SK-N-SH treated with all-trans-retinoic acid at 6 μM for 48 hours (cell line): ENCODE measurements around the gene ANKS3.

Experiments
- ATAC-seq: fragments of 200-7000 bp; cut with Tn5 transposase; 3 replicates; pipeline ENCODE4 v1.9.1; 2020; ENCODE audit warnings: mild to moderate bottlenecking, moderate library complexity
- ARNTL ChIP-seq: fragments of 450-650 bp; formaldehyde crosslinking; IDR thresholded peaks from 2 replicates; pipeline ENCODE4 v1.5.0; 2020; ENCODE audit warnings: low read depth, mild to moderate bottlenecking, moderate library complexity, borderline replicate concordance
- BACH2 ChIP-seq: fragments of 250-450 bp; sonication (Bioruptor Pico); IDR thresholded peaks from 2 replicates; pipeline ENCODE4 v1.9.0; 2021; ENCODE audit warnings: mild to moderate bottlenecking, borderline replicate concordance
- CSDC2 ChIP-seq: fragments of 250-450 bp; sonication (Bioruptor Pico); IDR thresholded peaks from 2 replicates; pipeline ENCODE4 v1.5.0; 2020; ENCODE audit warnings: mild to moderate bottlenecking, moderate library complexity
- ESRRG ChIP-seq: fragments of 250-450 bp; sonication (Bioruptor Pico); IDR thresholded peaks from 2 replicates; pipeline ENCODE4 v1.6.1; 2021; ENCODE audit warnings: mild to moderate bottlenecking
- GLIS3 ChIP-seq: fragments of 250-450 bp; sonication (Bioruptor Pico); IDR thresholded peaks from 2 replicates; pipeline ENCODE4 v1.5.0; 2020; ENCODE audit warnings: mild to moderate bottlenecking, moderate library complexity
- ISL1 ChIP-seq: fragments of 250-450 bp; sonication (Bioruptor Pico); IDR thresholded peaks from 2 replicates; pipeline ENCODE4 v2.1.2; 2022; ENCODE audit warnings: mild to moderate bottlenecking, moderate library complexity
- OSR1 ChIP-seq: fragments of 250-450 bp; sonication (Bioruptor Pico); IDR thresholded peaks from 2 replicates; pipeline ENCODE4 v1.8.0; 2022; ENCODE audit warnings: moderate library complexity, mild to moderate bottlenecking, inconsistent platforms
- POU6F1 ChIP-seq: fragments of 250-450 bp; sonication (Bioruptor Pico); IDR thresholded peaks from 2 replicates; pipeline ENCODE4 v1.8.0; 2021; ENCODE audit warnings: low read depth, mild to moderate bottlenecking, moderate library complexity, borderline replicate concordance
- PPARA ChIP-seq: fragments of 250-450 bp; sonication (Bioruptor Pico); IDR thresholded peaks from 2 replicates; pipeline ENCODE4 v1.5.0; 2020; ENCODE audit warnings: mild to moderate bottlenecking, borderline replicate concordance
- SNAI2 ChIP-seq: fragments of 250-450 bp; sonication (Bioruptor Pico); IDR thresholded peaks from 2 replicates; pipeline ENCODE4 v1.5.0; 2020; ENCODE audit warnings: mild to moderate bottlenecking, moderate library complexity
- TCF4 ChIP-seq: fragments of 250-450 bp; sonication (Bioruptor Pico); IDR thresholded peaks from 2 replicates; pipeline ENCODE4 v1.8.0; 2021; ENCODE audit warnings: mild to moderate bottlenecking, moderate library complexity, borderline replicate concordance
- TOX ChIP-seq: fragments of 250-450 bp; sonication (Bioruptor Pico); IDR thresholded peaks from 2 replicates; pipeline ENCODE4 v1.8.0; 2021; ENCODE audit warnings: mild to moderate bottlenecking, moderate library complexity, borderline replicate concordance
- TSHZ2 ChIP-seq: fragments of 250-450 bp; sonication (Bioruptor Pico); IDR thresholded peaks from 2 replicates; pipeline ENCODE4 v1.5.0; 2020; ENCODE audit warnings: mild to moderate bottlenecking, moderate library complexity
- ZC3H10 ChIP-seq: fragments of 250-450 bp; sonication (Bioruptor Pico); IDR thresholded peaks from 2 replicates; pipeline ENCODE4 v1.5.1; 2021; ENCODE audit warnings: mild to moderate bottlenecking, moderate library complexity
- ZFP3 ChIP-seq: fragments of 250-450 bp; sonication (Bioruptor Pico); IDR thresholded peaks from 2 replicates; pipeline ENCODE4 v1.5.0; 2020; ENCODE audit warnings: mild to moderate bottlenecking, moderate library complexity
- ZFP30 ChIP-seq: fragments of 450-650 bp; formaldehyde crosslinking; IDR thresholded peaks from 2 replicates; pipeline ENCODE4 v1.5.0; 2022; ENCODE audit warnings: mild to moderate bottlenecking, moderate library complexity
- ZNF565 ChIP-seq: fragments of 450-650 bp; formaldehyde crosslinking; conservative IDR thresholded peaks from 2 replicates; pipeline ENCODE4 v1.5.0; 2020; ENCODE audit warnings: low read depth, mild to moderate bottlenecking, moderate library complexity
- ZNF70 ChIP-seq: fragments of 450-650 bp; formaldehyde crosslinking; IDR thresholded peaks from 2 replicates; pipeline ENCODE4 v1.5.0; 2020; ENCODE audit warnings: mild to moderate bottlenecking, moderate library complexity
- ZNF8 ChIP-seq: fragments of 450-650 bp; formaldehyde crosslinking; IDR thresholded peaks from 2 replicates; pipeline ENCODE4 v1.5.0; 2020; ENCODE audit warnings: mild to moderate bottlenecking, moderate library complexity
- TF ChIP-seq, protein P1 (sequence below): fragments of 250-450 bp; sonication (Bioruptor Pico); IDR thresholded peaks from 2 replicates; pipeline ENCODE4 v1.5.1; 2020; ENCODE audit warnings: low read depth, mild to moderate bottlenecking, moderate library complexity
- TF ChIP-seq, protein P2 (sequence below): fragments of 250-450 bp; sonication (Bioruptor Pico); IDR thresholded peaks from 2 replicates; pipeline ENCODE4 v1.5.1; 2021; ENCODE audit warnings: mild to moderate bottlenecking, moderate library complexity
- TF ChIP-seq, protein P3 (sequence below): fragments of 250-450 bp; sonication (Bioruptor Pico); IDR thresholded peaks from 2 replicates; pipeline ENCODE4 v1.8.0; 2020; ENCODE audit warnings: mild to moderate bottlenecking, moderate library complexity, borderline replicate concordance

The ANKS3 gene

DNA sequence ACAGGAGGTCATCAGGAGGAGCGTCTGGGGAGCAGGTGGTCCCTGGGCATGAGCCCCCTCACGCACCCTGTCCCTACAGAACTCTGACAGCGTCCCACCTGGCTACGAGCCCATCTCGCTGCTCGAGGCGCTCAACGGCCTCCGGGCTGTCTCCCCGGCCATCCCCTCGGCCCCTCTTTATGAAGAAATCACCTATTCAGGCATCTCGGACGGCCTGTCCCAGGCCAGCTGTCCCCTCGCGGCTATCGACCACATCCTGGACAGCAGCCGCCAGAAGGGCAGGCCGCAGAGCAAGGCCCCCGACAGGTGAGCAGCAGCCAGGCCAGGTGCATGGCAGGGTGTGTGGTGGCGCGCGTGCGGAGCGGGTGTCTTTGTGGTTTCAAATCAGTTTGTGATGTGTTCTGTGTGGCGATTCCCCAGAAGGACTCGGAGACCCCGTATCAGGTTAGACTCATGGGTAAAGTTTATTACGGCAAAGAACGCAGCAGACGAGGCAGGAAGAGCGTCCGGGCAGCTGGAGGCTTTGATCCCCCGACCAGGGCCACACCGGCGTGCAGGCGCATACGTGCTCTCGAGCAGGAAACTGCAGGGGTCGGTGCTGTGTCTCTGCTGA lies 52.5 kb downstream of the ANKS3 start:
- TF ChIP-seq TOX (CRISPR knock-in tag) = no peak
- TF ChIP-seq ZFP30 (CRISPR knock-in tag) = no peak
- no peak for TF ChIP-seq ZNF565 (CRISPR knock-in tag)
- TF ChIP-seq CSDC2 = no peak
- TF ChIP-seq TCF4 = no peak
- no peak for TF ChIP-seq SNAI2 (CRISPR knock-in tag)
- TF ChIP-seq GLIS3 (CRISPR knock-in tag) = no peak
- TF ChIP-seq, protein P1, sequence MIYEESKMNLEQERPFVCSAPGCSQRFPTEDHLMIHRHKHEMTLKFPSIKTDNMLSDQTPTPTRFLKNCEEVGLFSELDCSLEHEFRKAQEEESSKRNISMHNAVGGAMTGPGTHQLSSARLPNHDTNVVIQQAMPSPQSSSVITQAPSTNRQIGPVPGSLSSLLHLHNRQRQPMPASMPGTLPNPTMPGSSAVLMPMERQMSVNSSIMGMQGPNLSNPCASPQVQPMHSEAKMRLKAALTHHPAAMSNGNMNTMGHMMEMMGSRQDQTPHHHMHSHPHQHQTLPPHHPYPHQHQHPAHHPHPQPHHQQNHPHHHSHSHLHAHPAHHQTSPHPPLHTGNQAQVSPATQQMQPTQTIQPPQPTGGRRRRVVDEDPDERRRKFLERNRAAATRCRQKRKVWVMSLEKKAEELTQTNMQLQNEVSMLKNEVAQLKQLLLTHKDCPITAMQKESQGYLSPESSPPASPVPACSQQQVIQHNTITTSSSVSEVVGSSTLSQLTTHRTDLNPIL (CRISPR knock-in tag) = no peak
- no peak for TF ChIP-seq TSHZ2 (CRISPR knock-in tag)
- TF ChIP-seq, protein P2, sequence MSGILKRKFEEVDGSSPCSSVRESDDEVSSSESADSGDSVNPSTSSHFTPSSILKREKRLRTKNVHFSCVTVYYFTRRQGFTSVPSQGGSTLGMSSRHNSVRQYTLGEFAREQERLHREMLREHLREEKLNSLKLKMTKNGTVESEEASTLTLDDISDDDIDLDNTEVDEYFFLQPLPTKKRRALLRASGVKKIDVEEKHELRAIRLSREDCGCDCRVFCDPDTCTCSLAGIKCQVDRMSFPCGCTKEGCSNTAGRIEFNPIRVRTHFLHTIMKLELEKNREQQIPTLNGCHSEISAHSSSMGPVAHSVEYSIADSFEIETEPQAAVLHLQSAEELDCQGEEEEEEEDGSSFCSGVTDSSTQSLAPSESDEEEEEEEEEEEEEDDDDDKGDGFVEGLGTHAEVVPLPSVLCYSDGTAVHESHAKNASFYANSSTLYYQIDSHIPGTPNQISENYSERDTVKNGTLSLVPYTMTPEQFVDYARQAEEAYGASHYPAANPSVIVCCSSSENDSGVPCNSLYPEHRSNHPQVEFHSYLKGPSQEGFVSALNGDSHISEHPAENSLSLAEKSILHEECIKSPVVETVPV = no peak
- TF ChIP-seq POU6F1 (CRISPR knock-in tag) = no peak
- no peak for TF ChIP-seq ZC3H10
- no peak for TF ChIP-seq BACH2
- TF ChIP-seq, protein P3, sequence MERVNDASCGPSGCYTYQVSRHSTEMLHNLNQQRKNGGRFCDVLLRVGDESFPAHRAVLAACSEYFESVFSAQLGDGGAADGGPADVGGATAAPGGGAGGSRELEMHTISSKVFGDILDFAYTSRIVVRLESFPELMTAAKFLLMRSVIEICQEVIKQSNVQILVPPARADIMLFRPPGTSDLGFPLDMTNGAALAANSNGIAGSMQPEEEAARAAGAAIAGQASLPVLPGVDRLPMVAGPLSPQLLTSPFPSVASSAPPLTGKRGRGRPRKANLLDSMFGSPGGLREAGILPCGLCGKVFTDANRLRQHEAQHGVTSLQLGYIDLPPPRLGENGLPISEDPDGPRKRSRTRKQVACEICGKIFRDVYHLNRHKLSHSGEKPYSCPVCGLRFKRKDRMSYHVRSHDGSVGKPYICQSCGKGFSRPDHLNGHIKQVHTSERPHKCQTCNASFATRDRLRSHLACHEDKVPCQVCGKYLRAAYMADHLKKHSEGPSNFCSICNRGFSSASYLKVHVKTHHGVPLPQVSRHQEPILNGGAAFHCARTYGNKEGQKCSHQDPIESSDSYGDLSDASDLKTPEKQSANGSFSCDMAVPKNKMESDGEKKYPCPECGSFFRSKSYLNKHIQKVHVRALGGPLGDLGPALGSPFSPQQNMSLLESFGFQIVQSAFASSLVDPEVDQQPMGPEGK (CRISPR knock-in tag) = no peak
- TF ChIP-seq ARNTL (CRISPR knock-in tag) = no peak
- TF ChIP-seq ESRRG (CRISPR knock-in tag) = no peak
- TF ChIP-seq ZFP3 = no peak
- TF ChIP-seq ZNF70 (CRISPR knock-in tag) = no peak
- no peak for TF ChIP-seq ZNF8 (CRISPR knock-in tag)
- no peak for TF ChIP-seq ISL1
- ATAC-seq = no peak

GRCh38 chr16:4680673-4681470 lies 53.2 kb downstream of the ANKS3 start:
- ATAC-seq = no peak
- TF ChIP-seq TCF4 = no peak
- TF ChIP-seq ISL1 = no peak
- no peak for TF ChIP-seq POU6F1 (CRISPR knock-in tag)
- no peak for TF ChIP-seq SNAI2 (CRISPR knock-in tag)
- no peak for TF ChIP-seq ESRRG (CRISPR knock-in tag)
- TF ChIP-seq BACH2 = no peak
- no peak for TF ChIP-seq ZFP30 (CRISPR knock-in tag)
- TF ChIP-seq, protein P1 (CRISPR knock-in tag) = no peak
- TF ChIP-seq ZNF565 (CRISPR knock-in tag) = no peak
- no peak for TF ChIP-seq OSR1 (CRISPR knock-in tag)
- TF ChIP-seq, protein P2 = no peak
- no peak for TF ChIP-seq GLIS3 (CRISPR knock-in tag)
- no peak for TF ChIP-seq PPARA (CRISPR knock-in tag)
- TF ChIP-seq ARNTL (CRISPR knock-in tag) = no peak
